BE2C (cell line): ENCODE measurements around the gene PIGV.

Experiments used
- DNase-seq: peaks from one replicate; pipeline ENCODE4 v3.0.0-alpha.2; 2020
- H3K27me3 ChIP-seq: fragments of 250-450 bp; sonication (Bioruptor Pico); 2 replicates; pipeline ENCODE4 v1.5.1; 2020; ENCODE audit warnings: mild to moderate bottlenecking
- H3K36me3 ChIP-seq: fragments of 250-450 bp; sonication (Bioruptor Pico); 2 replicates; pipeline ENCODE4 v1.5.1; 2020; ENCODE audit warnings: mild to moderate bottlenecking
- H3K4me1 ChIP-seq: fragments of 250-450 bp; sonication (Bioruptor Pico); 2 replicates; pipeline ENCODE4 v1.5.1; 2020
- H3K4me3 ChIP-seq: 2 replicates; pipeline ENCODE4 v1.5.1; 2011; ENCODE audit warnings: low read depth, low read length
- H3K9me3 ChIP-seq: fragments of 250-450 bp; sonication (Bioruptor Pico); 2 replicates; pipeline ENCODE4 v1.5.1; 2020
- CTCF ChIP-seq: IDR thresholded peaks from 2 replicates; pipeline ENCODE4 v1.5.1; 2012; ENCODE audit warnings: mild to moderate bottlenecking, low read depth, low read length

PIGV gene

DNA sequence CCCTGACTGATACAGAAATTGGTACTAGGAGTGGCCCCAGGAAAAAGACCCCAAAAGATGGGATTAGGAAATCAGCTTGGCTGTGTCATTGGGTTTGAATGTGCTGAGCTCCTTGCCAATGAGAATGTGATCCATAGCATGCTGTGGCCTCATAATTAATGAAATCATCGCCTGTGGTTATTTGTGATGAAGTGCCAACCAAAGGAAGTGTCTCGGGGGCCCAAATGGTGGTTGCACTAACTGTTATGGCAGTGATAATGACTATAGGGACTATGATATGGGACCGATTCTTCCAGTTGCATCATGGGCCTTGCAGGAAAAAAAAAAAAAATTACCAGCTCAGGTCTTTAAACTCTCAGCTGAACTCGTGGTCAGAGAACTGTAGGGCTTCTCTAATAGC lies 23.3 kb downstream of the PIGV start:
- H3K36me3 ChIP-seq: no peaks in the 10 kb centered on the region
- no peaks in the 10 kb centered on the region for H3K4me1 ChIP-seq
- H3K27me3 ChIP-seq: no peaks in the 10 kb centered on the region
- no peak for TF ChIP-seq CTCF
- DNase-seq: no peak
- H3K4me3 ChIP-seq: no peak overlapping the region
- no peaks in the 10 kb centered on the region for H3K9me3 ChIP-seq

DNA sequence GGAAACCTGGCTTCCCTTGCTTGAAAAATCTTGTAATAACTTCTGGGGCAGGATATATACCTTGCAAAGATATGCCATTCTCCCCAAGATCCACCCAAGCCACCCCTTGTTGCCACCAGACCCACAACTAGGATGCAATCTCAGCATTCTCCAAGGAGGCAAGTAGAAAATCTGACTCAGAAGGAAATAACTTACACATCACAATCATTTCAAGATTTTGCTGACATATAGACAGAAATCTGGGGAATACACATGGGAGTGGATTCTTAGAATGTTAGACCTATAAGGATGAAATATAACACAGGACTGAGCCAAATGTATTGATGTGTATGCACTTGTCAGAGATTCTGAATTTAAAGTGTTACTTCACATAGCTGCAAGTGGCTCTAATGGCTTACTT lies 24.0 kb downstream of the PIGV start:
- no peaks in the 10 kb centered on the region for H3K36me3 ChIP-seq
- no peaks in the 10 kb centered on the region for H3K9me3 ChIP-seq
- no peak for TF ChIP-seq CTCF
- no peak for DNase-seq
- H3K27me3 ChIP-seq: no peaks in the 10 kb centered on the region
- no peaks in the 10 kb centered on the region for H3K4me1 ChIP-seq
- H3K4me3 ChIP-seq: no peak overlapping the region

DNA sequence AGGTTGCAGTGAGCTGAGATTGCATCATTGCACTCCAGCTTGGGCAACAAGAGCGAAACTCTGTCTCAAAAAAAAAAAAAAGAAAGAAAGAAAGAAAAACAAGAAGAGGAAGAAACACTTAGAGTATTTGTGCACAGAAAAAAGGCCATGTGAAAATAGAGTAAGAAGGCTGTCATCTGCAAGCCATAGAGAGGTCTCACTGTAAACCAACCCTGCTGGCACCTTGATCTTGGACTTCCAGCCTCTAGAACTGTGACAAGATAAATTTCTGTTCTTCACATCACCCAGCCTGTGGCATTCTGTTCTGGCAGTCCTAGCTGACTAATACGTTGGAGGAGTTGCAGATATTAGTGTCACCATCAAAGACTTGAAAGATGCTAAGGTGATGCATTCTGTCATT lies 26.6 kb downstream of the PIGV start:
- Histone ChIP-seq H3K27me3 (no peaks in the 10 kb centered on the region), H3K4me1 (no peaks in the 10 kb centered on the region), H3K9me3 (no peaks in the 10 kb centered on the region), H3K4me3 (no peak overlapping the region), H3K36me3 (no peaks in the 10 kb centered on the region)
- no peak for DNase-seq
- TF ChIP-seq CTCF: no peak

DNA sequence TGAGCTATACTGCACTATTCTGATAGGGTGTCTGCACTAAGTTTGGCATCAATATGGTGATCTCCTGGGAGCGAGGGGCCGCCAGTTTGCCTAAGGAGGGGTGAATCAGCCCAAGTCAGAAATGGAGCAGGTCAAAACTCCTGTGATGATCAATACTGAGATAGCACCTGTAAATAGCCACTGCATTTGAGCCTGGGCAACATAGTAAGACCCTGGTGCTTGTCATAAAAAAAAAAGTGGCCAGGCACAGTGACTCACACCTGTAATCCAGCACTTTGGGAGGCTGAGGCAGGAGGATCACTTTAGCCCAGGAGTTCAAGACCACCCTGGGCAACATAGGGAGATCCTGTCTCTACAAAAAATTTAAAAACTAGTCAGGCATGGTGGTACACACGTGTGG lies 27.1 kb downstream of the PIGV start:
- no peaks in the 10 kb centered on the region for H3K4me1 ChIP-seq
- DNase-seq: no peak
- no peaks in the 10 kb centered on the region for H3K27me3 ChIP-seq
- H3K4me3 ChIP-seq: no peak overlapping the region
- no peaks in the 10 kb centered on the region for H3K36me3 ChIP-seq
- TF ChIP-seq CTCF: no peak
- no peaks in the 10 kb centered on the region for H3K9me3 ChIP-seq

DNA sequence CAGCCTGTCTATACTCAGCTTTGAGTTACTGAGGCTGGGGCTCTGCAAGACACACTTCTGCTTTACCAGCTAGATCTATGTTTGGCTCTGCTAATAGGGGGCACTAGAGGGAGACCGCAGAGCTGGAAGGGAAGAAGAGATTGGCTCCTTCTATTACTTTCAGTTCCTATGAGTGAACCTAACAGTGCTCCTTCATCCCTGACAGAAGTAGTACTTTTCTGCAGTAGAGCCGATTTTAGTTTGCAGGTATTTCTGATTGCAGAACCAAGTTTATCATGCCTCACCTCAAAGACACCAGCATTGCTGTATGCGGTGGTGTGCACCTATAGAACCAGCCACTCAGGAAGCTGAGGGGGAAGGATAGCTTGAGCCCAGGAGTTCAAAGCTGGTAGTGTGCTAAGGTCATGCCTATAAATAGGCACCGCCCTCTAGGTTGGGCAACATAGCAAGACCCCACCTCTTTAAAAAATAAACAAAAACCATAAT lies 33.1 kb downstream of the PIGV start:
- TF ChIP-seq CTCF: no peak
- Histone ChIP-seq H3K4me1 (no peaks in the 10 kb centered on the region), H3K4me3 (no peak overlapping the region), H3K27me3 (no peaks in the 10 kb centered on the region), H3K36me3 (no peaks in the 10 kb centered on the region), H3K9me3 (no peaks in the 10 kb centered on the region)
- no peak for DNase-seq

DNA sequence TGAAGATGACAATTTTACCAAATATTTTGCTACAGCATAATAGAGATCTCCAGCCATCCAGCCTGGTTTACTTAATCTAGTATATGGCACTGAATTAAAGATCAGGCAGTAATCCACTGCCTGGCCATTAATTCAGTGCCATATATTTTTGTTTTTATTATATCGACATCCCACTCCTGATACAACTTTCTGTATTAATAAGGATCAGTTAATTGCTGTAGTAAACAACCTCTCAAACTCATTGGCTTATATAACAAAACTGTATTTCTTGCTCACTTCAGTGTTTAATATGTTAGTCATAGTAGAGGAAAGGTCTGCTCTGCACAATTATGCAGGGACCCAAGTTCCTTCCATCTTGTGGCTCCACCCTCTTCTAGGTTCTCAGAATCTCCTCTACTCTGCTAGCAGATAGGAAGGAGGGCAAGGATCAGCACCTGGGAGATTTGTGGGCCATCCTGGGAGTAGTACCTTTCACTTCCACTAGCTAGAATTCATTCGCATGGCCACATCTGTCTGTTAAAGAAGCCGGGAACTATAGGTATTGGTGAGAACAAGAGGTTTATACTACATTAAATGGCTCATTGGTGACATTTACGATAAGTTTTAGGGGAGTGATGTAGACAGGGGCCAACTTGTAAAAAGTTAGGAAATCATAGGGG lies 35.1 kb downstream of the PIGV start:
- H3K36me3 ChIP-seq: no peaks in the 10 kb centered on the region
- no peaks in the 10 kb centered on the region for H3K9me3 ChIP-seq
- no peak overlapping the region for H3K4me3 ChIP-seq
- DNase-seq: no peak
- no peaks in the 10 kb centered on the region for H3K4me1 ChIP-seq
- no peak for TF ChIP-seq CTCF
- H3K27me3 ChIP-seq: no peaks in the 10 kb centered on the region
